Measurements from ENCODE around the gene ANKRD24.
"Not testable (repeated sequence)": the region's sequence is repeated elsewhere in the genome, so short reads cannot be mapped to it uniquely, and the experiment has no call there.

- TF ChIP-seq, protein P1, sequence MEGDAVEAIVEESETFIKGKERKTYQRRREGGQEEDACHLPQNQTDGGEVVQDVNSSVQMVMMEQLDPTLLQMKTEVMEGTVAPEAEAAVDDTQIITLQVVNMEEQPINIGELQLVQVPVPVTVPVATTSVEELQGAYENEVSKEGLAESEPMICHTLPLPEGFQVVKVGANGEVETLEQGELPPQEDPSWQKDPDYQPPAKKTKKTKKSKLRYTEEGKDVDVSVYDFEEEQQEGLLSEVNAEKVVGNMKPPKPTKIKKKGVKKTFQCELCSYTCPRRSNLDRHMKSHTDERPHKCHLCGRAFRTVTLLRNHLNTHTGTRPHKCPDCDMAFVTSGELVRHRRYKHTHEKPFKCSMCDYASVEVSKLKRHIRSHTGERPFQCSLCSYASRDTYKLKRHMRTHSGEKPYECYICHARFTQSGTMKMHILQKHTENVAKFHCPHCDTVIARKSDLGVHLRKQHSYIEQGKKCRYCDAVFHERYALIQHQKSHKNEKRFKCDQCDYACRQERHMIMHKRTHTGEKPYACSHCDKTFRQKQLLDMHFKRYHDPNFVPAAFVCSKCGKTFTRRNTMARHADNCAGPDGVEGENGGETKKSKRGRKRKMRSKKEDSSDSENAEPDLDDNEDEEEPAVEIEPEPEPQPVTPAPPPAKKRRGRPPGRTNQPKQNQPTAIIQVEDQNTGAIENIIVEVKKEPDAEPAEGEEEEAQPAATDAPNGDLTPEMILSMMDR (IDR thresholded peaks at IDR 0.05; ENCODE audit: poor library complexity): not testable (repeated sequence)
- TF ChIP-seq EZH2 (IDR thresholded peaks at IDR 0.05; ENCODE audit: borderline replicate concordance); EZH2phosphoT487 (IDR thresholded peaks at IDR 0.05; ENCODE audit: low read depth, severe bottlenecking, unreplicated experiment): not testable (repeated sequence)
These were observed 91.8 kb downstream of the ANKRD24 start for GRCh38 chr19:4274321-4274686.

Measured in hepatocyte (in vitro differentiated cells).